Neural cell (in vitro differentiated cells): Measurements from ENCODE around the gene DCHS2. TPM values are rescaled to one million over a fixed set of nuclear protein-coding genes. Genes with fewer than 3 reads are reported as not detected.

Experiments used
- H2AFZ ChIP-seq: fragments of 200-600, 300-800 bp; sonication (generic), shearing (Covaris generic); 2 replicates; pipeline ENCODE4 v1.6.0; 2014; ENCODE audit warnings: low read depth, mild to moderate bottlenecking, antibody characterized with exemption, low read length, moderate library complexity
- H3F3A ChIP-seq: fragments of 200-600 bp; shearing (Covaris generic); 2 replicates; pipeline ENCODE4 v1.6.1; 2016; ENCODE audit warnings: mild to moderate bottlenecking, moderate library complexity, mixed read lengths, antibody characterized with exemption, low read length; ENCODE audit not compliant: insufficient read depth, poor library complexity, severe bottlenecking
- H3K27ac ChIP-seq: fragments of 200-600, 300-800 bp; sonication (generic), shearing (Covaris generic); 2 replicates; pipeline ENCODE4 v1.5.1; 2014; ENCODE audit warnings: mild to moderate bottlenecking, low read length, moderate library complexity
- H3K27me3 ChIP-seq: fragments of 300-800, 200-600 bp; sonication (generic), shearing (Covaris generic); 2 replicates; pipeline ENCODE4 v1.6.0; 2014; ENCODE audit warnings: mild to moderate bottlenecking, low read depth, low read length, moderate library complexity; ENCODE audit not compliant: insufficient read depth
- H3K36me3 ChIP-seq: fragments of 300-800, 200-600 bp; sonication (generic), shearing (Covaris generic); 2 replicates; pipeline ENCODE4 v1.5.1; 2014; ENCODE audit warnings: mild to moderate bottlenecking, antibody characterized with exemption, low read length, moderate library complexity; ENCODE audit not compliant: insufficient read depth
- H3K4me2 ChIP-seq: fragments of 300-800, 200-600 bp; sonication (generic), shearing (Covaris generic); 2 replicates; pipeline ENCODE4 v1.6.0; 2014; ENCODE audit warnings: mild to moderate bottlenecking, low read length
- H3K4me3 ChIP-seq: fragments of 300-800, 200-600 bp; sonication (generic), shearing (Covaris generic); 2 replicates; pipeline ENCODE4 v1.5.1; 2014; ENCODE audit warnings: mild to moderate bottlenecking, low read length, moderate library complexity
- H3K79me2 ChIP-seq: fragments of 200-600 bp; shearing (Covaris generic); replicated peaks from 2 replicates; pipeline ENCODE4 v1.6.0; 2014; ENCODE audit warnings: mild to moderate bottlenecking, low read length, moderate library complexity; ENCODE audit not compliant: insufficient read depth
- H3K9ac ChIP-seq: fragments of 300-800, 200-600 bp; sonication (generic), shearing (Covaris generic); 2 replicates; pipeline ENCODE4 v1.6.1; 2016; ENCODE audit warnings: mild to moderate bottlenecking, low read length, mixed read lengths
- H3K9me2 ChIP-seq: fragments of 200-600 bp; shearing (Covaris generic); 2 replicates; pipeline ENCODE4 v1.6.1; 2016; ENCODE audit warnings: mild to moderate bottlenecking, low read length, mixed read lengths; ENCODE audit not compliant: insufficient read depth
- H3K9me3 ChIP-seq: fragments of 200-600, 300-800 bp; sonication (generic), shearing (Covaris generic); 2 replicates; pipeline ENCODE4 v1.6.1; 2016; ENCODE audit warnings: mild to moderate bottlenecking, mixed run types, low read length, moderate library complexity, mixed read lengths
- H4K20me1 ChIP-seq: fragments of 200-600 bp; shearing (Covaris generic); 2 replicates; pipeline ENCODE4 v1.6.1; 2016; ENCODE audit warnings: mild to moderate bottlenecking, mixed run types; ENCODE audit not compliant: insufficient read depth
- EP300 ChIP-seq: fragments of 450-650 bp; conservative IDR thresholded peaks from 2 replicates; pipeline ENCODE4 v1.6.1; 2014; ENCODE audit warnings: antibody characterized with exemption, mild to moderate bottlenecking, moderate library complexity; ENCODE audit not compliant: poor library complexity, severe bottlenecking
- EZH2 ChIP-seq: fragments of 200-600, 300-800 bp; shearing (Covaris generic), sonication (generic); IDR thresholded peaks from 2 replicates; pipeline ENCODE4 v1.6.1; 2014; ENCODE audit warnings: antibody characterized with exemption, low read length, borderline replicate concordance, mild to moderate bottlenecking; ENCODE audit not compliant: insufficient read depth, poor library complexity, severe bottlenecking
- MXI1 ChIP-seq: fragments of 450-650 bp; conservative IDR thresholded peaks from 2 replicates; pipeline ENCODE4 v1.6.1; 2014; ENCODE audit warnings: antibody characterized with exemption, mild to moderate bottlenecking; ENCODE audit not compliant: poor library complexity, severe bottlenecking
- POLR2AphosphoS5 ChIP-seq: IDR thresholded peaks from 2 replicates; pipeline ENCODE4 v1.6.1; 2012
- RAD21 ChIP-seq: fragments of 450-650 bp; conservative IDR thresholded peaks from 2 replicates; pipeline ENCODE4 v1.6.1; 2014; ENCODE audit warnings: antibody characterized with exemption, mild to moderate bottlenecking, moderate library complexity
- SMC3 ChIP-seq: fragments of 450-650 bp; conservative IDR thresholded peaks from 2 replicates; pipeline ENCODE4 v1.6.1; 2014; ENCODE audit warnings: antibody characterized with exemption, mild to moderate bottlenecking, moderate library complexity; ENCODE audit not compliant: poor library complexity
- TAF1 ChIP-seq: IDR thresholded peaks from 2 replicates; pipeline ENCODE4 v1.6.1; 2012; ENCODE audit warnings: low read depth
- polyA plus RNA-seq: library from polyadenylated mRNA; depleted of rRNA; stranded (reverse); fragments of >200 nt; gene quantifications from 2 replicates; pipeline ENCODE4 v1.2.3, GENCODE V29; 2014
- TF ChIP-seq, protein P1 (sequence below): IDR thresholded peaks from 2 replicates; pipeline ENCODE4 v1.6.1; 2012; ENCODE audit warnings: borderline replicate concordance
- TF ChIP-seq, protein P2 (sequence below): fragments of 450-650 bp; IDR thresholded peaks from 2 replicates; pipeline ENCODE4 v1.5.1; 2014; ENCODE audit warnings: antibody characterized with exemption, mild to moderate bottlenecking, moderate library complexity; ENCODE audit not compliant: poor library complexity, severe bottlenecking

Gene DCHS2
- polyA plus RNA-seq, 1 donor from 2014 or later = 1.6 TPM

DNA sequence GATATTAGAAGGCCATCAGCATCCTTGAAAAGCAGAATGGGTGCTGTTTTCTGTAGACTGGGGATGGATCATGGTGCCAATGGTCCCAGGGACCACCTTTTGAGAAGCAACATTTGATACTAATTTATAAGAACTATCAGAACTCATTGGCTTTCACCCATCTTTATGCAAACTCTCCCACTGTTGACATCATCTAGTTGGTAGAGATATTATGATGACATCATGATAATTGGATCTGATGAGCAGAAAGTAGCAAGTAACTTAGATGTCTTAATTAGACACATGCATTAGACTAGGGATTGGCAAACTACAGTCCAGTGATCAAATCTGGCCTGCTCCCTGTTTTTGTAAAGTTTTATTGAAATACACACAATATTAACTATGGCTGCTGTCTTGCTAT lies 181.0 kb downstream of the DCHS2 start:
- no peak overlapping the region for H3K9ac ChIP-seq
- no peak overlapping the region for H2AFZ ChIP-seq
- no peak overlapping the region for H3K4me3 ChIP-seq
- no peaks in the 10 kb centered on the region for H3K9me3 ChIP-seq
- H3K27ac ChIP-seq = no peak overlapping the region
- H3K9me2 ChIP-seq = no peaks in the 10 kb centered on the region
- H3K36me3 ChIP-seq = no peaks in the 10 kb centered on the region
- no peak for TF ChIP-seq RAD21
- no peak for TF ChIP-seq EP300
- TF ChIP-seq MXI1 = no peak
- TF ChIP-seq, protein P1, sequence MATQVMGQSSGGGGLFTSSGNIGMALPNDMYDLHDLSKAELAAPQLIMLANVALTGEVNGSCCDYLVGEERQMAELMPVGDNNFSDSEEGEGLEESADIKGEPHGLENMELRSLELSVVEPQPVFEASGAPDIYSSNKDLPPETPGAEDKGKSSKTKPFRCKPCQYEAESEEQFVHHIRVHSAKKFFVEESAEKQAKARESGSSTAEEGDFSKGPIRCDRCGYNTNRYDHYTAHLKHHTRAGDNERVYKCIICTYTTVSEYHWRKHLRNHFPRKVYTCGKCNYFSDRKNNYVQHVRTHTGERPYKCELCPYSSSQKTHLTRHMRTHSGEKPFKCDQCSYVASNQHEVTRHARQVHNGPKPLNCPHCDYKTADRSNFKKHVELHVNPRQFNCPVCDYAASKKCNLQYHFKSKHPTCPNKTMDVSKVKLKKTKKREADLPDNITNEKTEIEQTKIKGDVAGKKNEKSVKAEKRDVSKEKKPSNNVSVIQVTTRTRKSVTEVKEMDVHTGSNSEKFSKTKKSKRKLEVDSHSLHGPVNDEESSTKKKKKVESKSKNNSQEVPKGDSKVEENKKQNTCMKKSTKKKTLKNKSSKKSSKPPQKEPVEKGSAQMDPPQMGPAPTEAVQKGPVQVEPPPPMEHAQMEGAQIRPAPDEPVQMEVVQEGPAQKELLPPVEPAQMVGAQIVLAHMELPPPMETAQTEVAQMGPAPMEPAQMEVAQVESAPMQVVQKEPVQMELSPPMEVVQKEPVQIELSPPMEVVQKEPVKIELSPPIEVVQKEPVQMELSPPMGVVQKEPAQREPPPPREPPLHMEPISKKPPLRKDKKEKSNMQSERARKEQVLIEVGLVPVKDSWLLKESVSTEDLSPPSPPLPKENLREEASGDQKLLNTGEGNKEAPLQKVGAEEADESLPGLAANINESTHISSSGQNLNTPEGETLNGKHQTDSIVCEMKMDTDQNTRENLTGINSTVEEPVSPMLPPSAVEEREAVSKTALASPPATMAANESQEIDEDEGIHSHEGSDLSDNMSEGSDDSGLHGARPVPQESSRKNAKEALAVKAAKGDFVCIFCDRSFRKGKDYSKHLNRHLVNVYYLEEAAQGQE = no peak
- no peak for TF ChIP-seq EZH2
- TF ChIP-seq POLR2AphosphoS5 = no peak
- no peak for TF ChIP-seq SMC3
- TF ChIP-seq, protein P2, sequence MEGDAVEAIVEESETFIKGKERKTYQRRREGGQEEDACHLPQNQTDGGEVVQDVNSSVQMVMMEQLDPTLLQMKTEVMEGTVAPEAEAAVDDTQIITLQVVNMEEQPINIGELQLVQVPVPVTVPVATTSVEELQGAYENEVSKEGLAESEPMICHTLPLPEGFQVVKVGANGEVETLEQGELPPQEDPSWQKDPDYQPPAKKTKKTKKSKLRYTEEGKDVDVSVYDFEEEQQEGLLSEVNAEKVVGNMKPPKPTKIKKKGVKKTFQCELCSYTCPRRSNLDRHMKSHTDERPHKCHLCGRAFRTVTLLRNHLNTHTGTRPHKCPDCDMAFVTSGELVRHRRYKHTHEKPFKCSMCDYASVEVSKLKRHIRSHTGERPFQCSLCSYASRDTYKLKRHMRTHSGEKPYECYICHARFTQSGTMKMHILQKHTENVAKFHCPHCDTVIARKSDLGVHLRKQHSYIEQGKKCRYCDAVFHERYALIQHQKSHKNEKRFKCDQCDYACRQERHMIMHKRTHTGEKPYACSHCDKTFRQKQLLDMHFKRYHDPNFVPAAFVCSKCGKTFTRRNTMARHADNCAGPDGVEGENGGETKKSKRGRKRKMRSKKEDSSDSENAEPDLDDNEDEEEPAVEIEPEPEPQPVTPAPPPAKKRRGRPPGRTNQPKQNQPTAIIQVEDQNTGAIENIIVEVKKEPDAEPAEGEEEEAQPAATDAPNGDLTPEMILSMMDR = no peak
- no peak for TF ChIP-seq TAF1
- no peak overlapping the region for H3K4me2 ChIP-seq
- H3K79me2 ChIP-seq = no peaks in the 10 kb centered on the region
- no peaks in the 10 kb centered on the region for H3F3A ChIP-seq
- H4K20me1 ChIP-seq = no peaks in the 10 kb centered on the region
- no peaks in the 10 kb centered on the region for H3K27me3 ChIP-seq

DNA sequence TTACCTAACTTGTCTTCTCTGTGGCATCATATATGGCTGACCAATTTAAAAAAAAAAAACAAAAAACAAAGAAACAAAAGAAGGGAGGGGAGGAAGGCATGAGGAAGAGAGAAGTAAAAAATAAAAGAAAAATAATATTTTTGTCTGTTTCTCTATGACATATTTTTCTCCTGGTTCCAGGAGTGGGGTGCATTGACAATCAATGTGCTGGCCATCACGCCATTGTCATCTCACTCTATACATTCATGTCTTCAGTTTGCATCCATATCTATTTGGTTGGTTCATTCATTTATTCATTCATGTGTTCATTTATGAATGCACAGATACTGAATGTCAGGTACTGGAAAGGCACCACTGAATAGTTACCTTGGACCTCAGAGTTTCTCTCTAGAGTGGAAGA lies 183.4 kb downstream of the DCHS2 start:
- Histone ChIP-seq H3K4me2 (no peak overlapping the region), H3K9ac (no peak overlapping the region), H3K27ac (no peak overlapping the region), H3F3A (no peaks in the 10 kb centered on the region), H3K36me3 (no peaks in the 10 kb centered on the region), H4K20me1 (no peaks in the 10 kb centered on the region), H3K9me2 (no peaks in the 10 kb centered on the region), H3K9me3 (no peaks in the 10 kb centered on the region), H3K27me3 (no peaks in the 10 kb centered on the region), H2AFZ (no peak overlapping the region), H3K4me3 (no peak overlapping the region), H3K79me2 (no peaks in the 10 kb centered on the region)
- TF ChIP-seq TAF1 (no peak), EZH2 (no peak), MXI1 (no peak), EP300 (no peak), SMC3 (no peak), POLR2AphosphoS5 (no peak), RAD21 (no peak)
- TF ChIP-seq, protein P2 = no peak
- TF ChIP-seq, protein P1 = no peak
